CD4-positive, alpha-beta T cell treated with Interleukin-2 at 100 ng/mL for 4 hours (primary cell): ENCODE data around the gene KCNG2.

ENCODE experiments used
- DNase-seq: peaks from one replicate; pipeline ENCODE4 v3.0.0-alpha.2; 2020; ENCODE audit warnings: low spot score

The KCNG2 gene

DNA sequence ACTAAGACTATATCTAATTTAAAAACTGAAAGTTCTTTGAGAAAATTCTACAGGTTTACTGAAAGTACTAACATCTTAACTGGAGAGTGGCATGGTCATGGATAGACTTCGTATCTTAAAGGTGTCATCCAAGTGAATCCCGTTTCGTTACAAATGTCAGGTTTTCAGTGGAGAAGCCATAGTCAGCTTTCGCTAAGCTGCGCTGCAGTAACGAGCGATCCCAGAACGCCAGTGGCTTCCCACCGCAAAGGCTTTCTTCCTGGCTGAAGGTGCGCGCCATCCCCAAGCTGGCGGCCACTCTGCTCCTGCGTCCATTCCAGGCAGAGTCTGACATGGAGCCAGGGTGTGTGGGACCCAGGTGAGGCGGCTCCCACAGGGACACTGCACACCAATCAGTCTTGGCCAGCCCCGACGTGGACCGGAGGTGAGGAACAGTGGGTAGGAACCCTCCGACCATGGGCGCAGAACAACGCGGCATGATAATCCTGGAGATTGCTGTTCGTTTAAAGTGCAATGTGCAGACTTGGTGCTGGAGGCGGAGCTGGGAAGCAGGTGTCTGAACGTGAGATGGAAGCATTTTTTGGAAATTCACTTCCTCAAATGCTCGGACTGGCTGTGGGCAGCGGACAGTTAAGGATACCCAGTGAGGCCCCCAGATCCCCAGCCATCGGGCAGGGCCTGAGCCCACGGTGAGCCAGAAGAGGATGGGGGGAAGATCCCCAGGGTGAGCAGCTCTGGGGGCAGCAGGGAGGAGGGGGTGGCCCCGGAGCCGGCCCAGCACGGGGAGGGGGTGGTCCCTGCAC lies 27.8 kb upstream of the KCNG2 start:
- no peak for DNase-seq

DNA sequence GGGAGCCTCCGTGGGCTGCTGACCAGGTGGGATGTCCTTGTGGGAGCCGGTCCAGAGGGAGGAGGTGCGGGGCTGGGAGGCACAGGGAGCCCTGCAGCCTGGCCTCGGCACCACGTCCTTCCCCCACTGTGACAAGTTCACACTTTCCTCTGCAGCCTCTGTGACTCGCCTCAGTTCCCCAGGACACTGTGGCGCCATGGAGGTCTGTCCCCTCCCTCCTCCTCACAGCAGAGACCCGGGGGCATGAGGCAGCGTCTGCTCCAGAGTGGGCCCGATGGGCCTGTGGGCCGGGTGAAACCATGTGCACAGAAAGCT lies 27.3 kb upstream of the KCNG2 start:
- DNase-seq: no peak

DNA sequence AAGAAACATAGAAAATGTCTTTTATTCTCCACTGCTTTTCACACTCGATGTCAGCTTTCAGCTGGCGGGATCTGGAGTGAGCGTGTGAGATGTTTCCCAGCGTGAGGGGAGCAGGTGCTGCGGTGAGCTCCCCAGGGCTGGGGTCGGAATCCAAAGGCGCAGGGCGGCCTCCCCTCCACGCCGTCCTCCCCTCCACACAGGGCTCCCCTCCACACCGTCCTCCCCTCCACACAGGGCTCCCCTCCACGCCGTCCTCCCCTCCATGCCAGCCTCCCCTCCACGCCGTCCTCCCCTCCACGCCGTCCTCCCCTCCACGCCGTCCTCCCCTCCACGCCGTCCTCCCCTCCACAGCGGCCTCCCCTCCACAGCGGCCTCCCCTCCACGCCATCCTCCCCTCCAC lies 26.9 kb upstream of the KCNG2 start:
- DNase-seq: no peak

DNA sequence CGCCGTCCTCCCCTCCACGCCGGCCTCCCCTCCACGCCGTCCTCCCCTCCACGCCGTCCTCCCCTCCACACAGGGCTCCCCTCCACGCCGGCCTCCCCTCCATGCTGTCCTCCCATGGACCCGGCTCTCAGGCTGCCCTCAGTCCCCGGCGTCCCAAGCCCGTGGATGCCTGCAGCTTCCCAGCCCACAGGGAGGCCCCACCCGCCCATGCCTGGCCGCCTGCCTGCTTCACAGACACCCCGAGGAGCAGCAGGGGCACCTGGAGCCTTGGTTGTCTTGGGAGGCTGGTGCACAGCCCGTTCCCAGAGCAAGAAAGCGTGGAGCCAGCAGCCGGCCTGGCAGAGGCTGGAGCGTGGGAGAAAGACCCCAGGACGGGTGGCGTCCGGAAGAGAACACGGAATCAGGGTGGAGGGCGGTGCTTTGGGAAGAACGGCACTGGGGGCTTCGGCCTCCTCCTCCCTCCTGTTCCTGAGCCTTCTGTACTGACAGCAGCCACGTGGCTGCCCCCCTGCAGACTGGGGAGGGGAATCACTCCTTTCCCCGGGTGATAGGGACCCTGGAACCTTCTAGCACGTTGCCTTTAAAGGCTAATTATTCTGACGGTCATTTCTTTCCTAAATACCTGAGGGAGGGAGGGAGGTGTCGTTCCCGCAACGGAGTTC lies 26.2 kb upstream of the KCNG2 start:
- no peak for DNase-seq

- no peak for DNase-seq
Measured at GRCh38 chr18:79772108-79772864, 25.5 kb upstream of the KCNG2 start.

- DNase-seq: no peak
Measured at GRCh38 chr18:79772865-79773696, 24.7 kb upstream of the KCNG2 start.

GRCh38 chr18:79774111-79774510 lies 23.6 kb upstream of the KCNG2 start:
- DNase-seq: no peak

- DNase-seq: no peak
Measured at GRCh38 chr18:79775441-79776221, 22.1 kb upstream of the KCNG2 start.

DNA sequence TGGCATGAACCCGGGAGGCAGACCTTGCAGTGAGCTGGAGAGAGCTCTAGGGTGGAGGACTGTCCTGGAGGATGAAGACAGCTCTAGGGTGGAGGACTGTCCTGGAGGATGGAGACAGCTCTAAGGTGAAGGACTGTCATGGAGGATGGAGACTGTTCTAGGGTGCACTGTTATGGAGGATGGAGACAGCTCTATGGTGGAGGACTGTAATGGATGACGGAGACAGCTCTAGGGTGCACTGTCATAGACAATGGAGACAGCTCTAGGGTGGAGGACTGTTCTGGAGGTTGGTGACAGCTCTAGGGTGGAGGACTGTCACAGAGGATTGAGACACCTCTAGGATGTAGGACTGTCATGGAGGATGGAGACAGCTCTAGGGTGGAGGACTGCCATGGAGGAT lies 21.1 kb upstream of the KCNG2 start:
- DNase-seq: no peak

DNA sequence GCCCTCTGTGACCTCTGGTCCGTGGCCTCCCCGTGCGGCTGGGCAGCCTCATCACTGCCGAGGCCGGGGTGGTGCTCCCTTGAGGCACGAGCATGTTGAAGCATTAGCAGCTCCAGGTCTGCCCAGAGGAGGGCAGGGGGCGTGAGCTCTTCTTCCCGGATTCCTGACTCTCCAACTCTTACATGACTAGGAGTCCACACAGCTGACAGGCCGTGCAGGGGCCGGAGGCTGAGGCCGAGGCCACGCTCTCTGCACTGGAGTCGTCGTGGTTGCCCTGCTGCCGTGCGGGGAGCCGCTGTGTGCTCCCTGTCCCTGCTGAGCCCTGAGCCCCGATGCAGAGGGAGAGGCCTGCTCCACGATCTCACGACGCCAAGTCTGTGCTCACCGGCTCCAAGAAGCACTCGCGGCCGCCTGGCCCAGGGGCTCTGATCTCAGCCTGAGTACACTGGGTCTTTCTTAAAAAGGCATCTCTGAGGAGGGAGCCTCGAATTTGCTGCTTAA lies 19.4 kb upstream of the KCNG2 start:
- no peak for DNase-seq

DNA sequence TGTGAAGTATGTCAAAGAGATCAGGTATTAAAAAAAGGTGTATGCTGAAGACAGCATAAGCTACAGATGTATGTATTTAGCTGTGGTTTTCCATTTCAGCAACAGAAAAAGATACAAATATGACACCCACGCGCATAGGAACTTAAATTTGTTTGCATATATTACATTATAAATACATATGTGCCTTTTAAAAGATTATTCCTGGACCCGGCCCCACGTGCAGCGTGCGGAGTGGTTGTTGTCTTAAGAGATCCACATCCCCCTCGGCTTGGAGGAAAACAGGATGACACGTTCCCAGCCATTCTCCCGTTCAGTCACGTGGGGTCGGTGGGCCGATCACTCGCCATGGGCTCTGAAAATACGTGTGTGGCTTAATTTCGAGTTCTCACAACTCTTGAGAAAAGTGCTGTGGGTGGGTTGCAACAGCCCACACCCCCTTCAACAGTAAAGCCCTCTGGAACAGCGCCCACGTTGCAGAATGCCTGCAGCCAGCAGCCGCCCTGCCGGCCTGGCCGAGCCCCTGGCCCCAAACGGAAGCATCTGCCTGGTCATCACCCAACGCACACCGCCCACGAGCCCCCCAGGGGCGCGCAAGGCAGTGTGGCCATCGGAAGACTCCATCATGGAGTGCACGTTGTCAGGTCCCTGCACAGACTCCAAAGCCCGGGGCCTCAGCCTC lies 18.6 kb upstream of the KCNG2 start:
- no peak for DNase-seq

DNA sequence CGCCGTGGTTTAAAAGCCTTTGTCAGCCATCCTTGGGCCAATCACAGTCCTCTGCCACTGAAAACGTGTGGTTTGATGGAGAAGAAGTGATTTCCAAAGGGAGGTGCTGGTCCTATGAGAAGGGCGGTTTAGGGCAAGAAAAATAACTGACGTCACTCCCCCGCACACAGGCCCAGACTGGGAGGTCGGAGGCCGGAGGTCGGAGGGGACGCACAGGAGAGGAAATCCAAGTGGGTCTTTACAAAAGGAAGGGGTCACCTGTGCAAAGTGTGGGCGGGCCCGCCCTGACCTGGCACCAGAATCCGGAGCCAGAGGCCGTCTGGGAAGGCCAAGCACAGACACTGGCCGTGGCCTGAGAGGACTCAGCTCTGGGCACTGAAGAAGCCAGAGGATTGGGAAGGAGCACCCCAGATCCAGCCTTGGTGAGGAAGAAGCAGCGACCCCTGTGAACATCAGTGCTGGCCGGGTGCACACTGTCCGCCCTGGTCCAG lies 18.0 kb upstream of the KCNG2 start:
- no peak for DNase-seq

- DNase-seq: no peak
Measured at GRCh38 chr18:79780547-79780946, 17.2 kb upstream of the KCNG2 start.

DNA sequence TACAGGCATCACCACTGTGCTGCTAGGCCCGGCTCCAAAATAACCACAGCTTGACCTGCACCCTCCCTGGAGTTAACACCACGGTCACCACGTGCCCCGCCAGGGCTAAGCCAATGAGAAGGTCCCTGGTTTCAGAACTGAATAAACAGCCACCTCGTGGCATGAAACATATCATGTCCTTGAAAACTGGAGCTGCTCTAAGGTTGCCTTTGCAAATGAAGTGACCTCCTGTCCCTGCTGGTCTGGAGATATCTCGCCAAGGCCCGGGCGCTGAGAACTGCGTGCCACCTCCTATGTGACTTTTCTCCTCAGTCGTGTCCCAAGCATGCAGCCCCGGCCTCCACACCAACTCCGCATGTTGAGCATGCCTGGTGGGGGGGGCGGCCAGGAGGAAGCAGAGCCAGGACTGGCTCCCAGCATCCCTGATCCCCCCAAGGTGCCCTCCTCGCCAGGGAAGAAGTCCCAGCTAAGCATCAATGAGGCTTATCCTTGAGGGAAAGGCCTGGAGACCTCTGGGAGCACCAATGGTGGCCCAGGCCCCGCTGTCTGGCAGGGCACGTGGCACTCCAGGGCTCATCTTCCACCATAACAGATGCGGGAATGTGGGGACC lies 16.3 kb upstream of the KCNG2 start:
- DNase-seq: no peak

- DNase-seq: no peak
Measured at GRCh38 chr18:79782566-79783308, 15.0 kb upstream of the KCNG2 start.

- DNase-seq: no peak
Measured at GRCh38 chr18:79784071-79784913, 13.4 kb upstream of the KCNG2 start.

DNA sequence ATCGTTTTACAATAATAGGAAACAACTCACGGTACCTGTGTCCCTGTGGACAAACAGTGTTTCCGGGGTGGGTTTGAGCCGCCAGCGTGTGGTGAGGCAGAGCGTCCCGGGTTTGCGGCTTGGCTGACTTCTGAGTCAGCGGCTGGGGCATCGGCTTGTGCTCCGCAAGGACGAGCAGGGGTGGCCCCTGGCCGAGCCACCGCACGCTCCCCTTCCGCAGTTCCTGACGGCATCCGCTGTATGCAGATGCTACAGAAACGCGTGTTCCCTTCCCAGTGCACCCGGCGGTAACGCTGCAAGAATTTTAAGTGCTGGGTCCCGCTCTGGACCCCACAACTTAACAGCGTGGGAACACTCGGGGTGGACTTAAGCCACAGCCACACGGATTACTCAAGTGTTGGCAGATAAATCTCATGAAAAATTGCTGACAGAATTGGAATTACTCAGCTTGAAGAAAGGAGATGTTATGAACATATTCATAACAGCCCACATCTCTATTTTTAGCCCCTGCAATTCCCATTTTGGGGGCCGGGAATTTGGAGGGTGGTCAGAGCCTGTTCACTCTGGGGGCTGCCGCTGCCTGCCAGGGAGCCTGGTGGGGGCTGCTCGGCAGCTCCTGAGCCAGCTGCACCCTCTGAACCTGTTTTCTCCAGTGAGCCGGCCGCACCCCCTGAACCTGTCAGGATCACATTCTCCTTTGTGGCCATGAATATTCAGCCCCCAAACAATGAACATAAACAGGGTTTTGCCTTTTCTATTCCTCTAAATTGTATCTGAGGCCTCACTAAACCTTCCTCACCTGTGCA lies 12.6 kb upstream of the KCNG2 start:
- no peak for DNase-seq

- no peak for DNase-seq
Measured at GRCh38 chr18:79785831-79786230, 11.9 kb upstream of the KCNG2 start.
